Right cardiac atrium (tissue), 5 donors: Measurements from ENCODE around the gene MLXIP. TPM values are rescaled to one million over a fixed set of nuclear protein-coding genes. Genes with fewer than 3 reads are reported as not detected.

Source experiments
- ATAC-seq, 2 donors: fragments of 200-7000 bp; cut with Tn5 transposase; one replicate each; pipeline versions ENCODE4 v1.8.0 to v1.9.1; 2020; ENCODE audit warnings: moderate library complexity in 2 of 2, mild to moderate bottlenecking in 1 of 2
- DNase-seq, 3 donors: peaks; one replicate each; pipeline ENCODE4 v3.0.0-alpha.2; 2020
- H3K27ac ChIP-seq: one replicate; pipeline ENCODE4 v1.5.1; 2013; ENCODE audit warnings: mild to moderate bottlenecking, low read length, control low read depth, moderate library complexity
- H3K27me3 ChIP-seq: one replicate; pipeline ENCODE4 v1.6.1; 2013; ENCODE audit not compliant: control insufficient read depth, insufficient read depth
- H3K4me1 ChIP-seq: one replicate; pipeline ENCODE4 v1.6.1; 2013; ENCODE audit warnings: low read length; ENCODE audit not compliant: control insufficient read depth, insufficient read depth
- H3K4me3 ChIP-seq: one replicate; pipeline ENCODE4 v1.5.1; 2013; ENCODE audit warnings: low read length, control low read depth
- H3K9me3 ChIP-seq: one replicate; pipeline ENCODE4 v1.6.1; 2013; ENCODE audit warnings: low read length; ENCODE audit not compliant: control insufficient read depth
- WGBS: extraction: QIAGEN DNeasy Blood & Tissue Kit; methylation state at CpG from one replicate; pipeline ENCODE4 v1.1.7; 2013; 5-methylcytosine and 5-hydroxymethylcytosine counted together
- intact Hi-C, 4 donors: fragments of 100-400 bp; cut with DNase I; formaldehyde crosslinking; loops; one replicate each; pipeline versions ENCODE4 v1.11.0 to v1.14.0; 2022 to 2023
- long read RNA-seq, 4 donors: library from polyadenylated mRNA; unstranded; transcript quantifications; one replicate each; pipeline ENCODE4 v2.0.0, GENCODE V29; 2020 to 2021
- polyA plus RNA-seq: library from polyadenylated mRNA; stranded (reverse); fragments of 200-250 nt; gene quantifications from one replicate; pipeline ENCODE4 v1.2.3, GENCODE V29; 2013
- total RNA-seq, 4 donors: library from RNA; stranded (reverse); fragmentation: NEBNext Ultra II Directional; extraction: Animal tissue kit (Norgen Biotek cat#: 25700); gene quantifications; one replicate each; pipeline ENCODE4 v1.2.1, GENCODE V29; 2021
- donor health status: healthy with polysubstance abuse.
- donor health status: DM: no; HTN: yes; CAD: no.
- donor health status: DM: no; HTN: no; CAD: no.
- donor health status: DM: no; HTN: yes; CAD: no; lungs with severe emphysema.
- donor health status: DM: yes; HTN: yes; CAD: no.

The MLXIP gene
- 10 to 100 TPM; 28.8 to 36.0 (median 33.9) TPM for total RNA-seq
- 26.4 TPM for polyA plus RNA-seq
- long read RNA-seq, donor 1, full-length matches to known transcripts: 39 of 133 reads
- long read RNA-seq, donor 1, partial matches to known transcripts: 61 of 133 reads
- long read RNA-seq, donor 1, other reads (novel, unspliced or antisense): 33 of 133 reads
- long read RNA-seq, donor 2, full-length matches to known transcripts: 9 of 28 reads
- long read RNA-seq, donor 2, partial matches to known transcripts: 9 of 28 reads
- long read RNA-seq, donor 2, other reads (novel, unspliced or antisense): 10 of 28 reads
- long read RNA-seq, donor 3, full-length matches to known transcripts: 132 of 248 reads
- long read RNA-seq, donor 3, partial matches to known transcripts: 16 of 248 reads
- long read RNA-seq, donor 3, other reads (novel, unspliced or antisense): 100 of 248 reads
- long read RNA-seq, donor 4, full-length matches to known transcripts: 18 of 43 reads
- long read RNA-seq, donor 4, partial matches to known transcripts: 9 of 43 reads
- long read RNA-seq, donor 4, other reads (novel, unspliced or antisense): 16 of 43 reads

- Histone ChIP-seq H3K27me3 (no peaks in the 10 kb centered on the region), H3K4me1 (peaks cover 6% of the 10 kb centered on the region), H3K4me3 (peak within 1 kb of the TSS; percentile 81), H3K27ac (peak within 1 kb of the TSS; percentile 86), H3K9me3 (no peaks in the 10 kb centered on the region)
- WGBS: under 1% methylated on average over 113 of the region's 113 CpGs
- DNase-seq: peak; percentile 94 to 99 (median 98)
- intact Hi-C loops: no loop called here
- ATAC-seq: peak; percentile 92
Observed at GRCh38 chr12:122078141-122079032, at the start of gene MLXIP. Gene MLXIP, plus strand, starts transcription at chr12:122078756. Its CDS starts 98 bp downstream, at chr12:122078854.

GRCh38 chr12:122028905-122029560, 49.5 kb upstream of the MLXIP start:
- peaks cover 8% of the 10 kb centered on the region for H3K4me1 ChIP-seq
- 84% methylated on average over 23 of the region's 23 CpGs for WGBS
- H3K27me3 ChIP-seq: no peaks in the 10 kb centered on the region
- H3K27ac ChIP-seq: no peak overlapping the region
- ATAC-seq: peak in 1 of 2 donors; percentile 4
- H3K9me3 ChIP-seq: no peaks in the 10 kb centered on the region
- intact Hi-C loops: no loop called here
- no peak overlapping the region for H3K4me3 ChIP-seq
- DNase-seq: peak in 1 of 3 donors; percentile 45

- ATAC-seq (peak; percentile 50 to 76), DNase-seq (peak in 2 of 3 donors; percentile 57 to 73)
- no peaks in the 10 kb centered on the region for H3K9me3 ChIP-seq
- WGBS: 71% methylated on average over 28 of the region's 28 CpGs
- no peaks in the 10 kb centered on the region for H3K27me3 ChIP-seq
- peak overlapping the region; percentile 55 for H3K27ac ChIP-seq
- no peak overlapping the region for H3K4me3 ChIP-seq
- peaks cover 6% of the 10 kb centered on the region for H3K4me1 ChIP-seq
- intact Hi-C loops: no loop called here
Observed at GRCh38 chr12:122029620-122030423, 48.7 kb upstream of the MLXIP start.

GRCh38 chr12:122030424-122031035, 48.0 kb upstream of the MLXIP start:
- 91% methylated on average over 13 of the region's 13 CpGs for WGBS
- Histone ChIP-seq H3K27ac (no peak overlapping the region), H3K4me1 (peaks cover 6% of the 10 kb centered on the region), H3K9me3 (no peaks in the 10 kb centered on the region), H3K4me3 (no peak overlapping the region), H3K27me3 (no peaks in the 10 kb centered on the region)
- ATAC-seq (no peak), DNase-seq (peak in 1 of 3 donors; percentile 37)
- intact Hi-C loops: no loop called here

GRCh38 chr12:122031342-122032216, 47.0 kb upstream of the MLXIP start:
- no peak overlapping the region for H3K4me3 ChIP-seq
- DNase-seq (peak; percentile 40 to 82 (median 80)), ATAC-seq (peak; percentile 40 to 44)
- H3K27ac ChIP-seq: no peak overlapping the region
- H3K9me3 ChIP-seq: no peaks in the 10 kb centered on the region
- peaks cover 6% of the 10 kb centered on the region for H3K4me1 ChIP-seq
- WGBS: 66% methylated on average over 21 of the region's 21 CpGs
- H3K27me3 ChIP-seq: no peaks in the 10 kb centered on the region
- intact Hi-C loops: no loop called here

- Histone ChIP-seq H3K27ac (no peak overlapping the region), H3K4me3 (no peak overlapping the region), H3K27me3 (no peaks in the 10 kb centered on the region), H3K4me1 (peaks cover 6% of the 10 kb centered on the region), H3K9me3 (no peaks in the 10 kb centered on the region)
- WGBS: 89% methylated on average over 11 of the region's 11 CpGs
- DNase-seq: no peak
- intact Hi-C loops: no loop called here
- no peak for ATAC-seq
Observed at GRCh38 chr12:122032580-122032979, 46.0 kb upstream of the MLXIP start.

- Histone ChIP-seq H3K9me3 (no peaks in the 10 kb centered on the region), H3K27ac (no peak overlapping the region), H3K4me3 (no peak overlapping the region), H3K27me3 (no peaks in the 10 kb centered on the region), H3K4me1 (no peaks in the 10 kb centered on the region)
- intact Hi-C loops: no loop called here
- 90% methylated on average over 8 of the region's 8 CpGs for whole genome bisulfite sequencing
- DNase-seq: peak in 1 of 3 donors; percentile 42
- ATAC-seq: no peak
Observed at GRCh38 chr12:122035292-122035691, 43.3 kb upstream of the MLXIP start.

- no peaks in the 10 kb centered on the region for H3K27me3 ChIP-seq
- no peaks in the 10 kb centered on the region for H3K4me1 ChIP-seq
- intact Hi-C loops: no loop called here
- DNase-seq: no peak
- no peak overlapping the region for H3K4me3 ChIP-seq
- no peak overlapping the region for H3K27ac ChIP-seq
- 91% methylated on average over 6 of the region's 6 CpGs for WGBS
- no peak for ATAC-seq
- no peaks in the 10 kb centered on the region for H3K9me3 ChIP-seq
Observed at GRCh38 chr12:122036153-122036552, 42.4 kb upstream of the MLXIP start.
